HUDEP-2 (cell line): ENCODE data around the gene TNRC6C.

Experiments
- DNase-seq, 76 experiments: peaks; one replicate each; lab custom pipeline; 2025; ENCODE audit not compliant: unreplicated experiment in 76 of 76; lab: John Stamatoyannopoulos, UW

Gene TNRC6C

DNA sequence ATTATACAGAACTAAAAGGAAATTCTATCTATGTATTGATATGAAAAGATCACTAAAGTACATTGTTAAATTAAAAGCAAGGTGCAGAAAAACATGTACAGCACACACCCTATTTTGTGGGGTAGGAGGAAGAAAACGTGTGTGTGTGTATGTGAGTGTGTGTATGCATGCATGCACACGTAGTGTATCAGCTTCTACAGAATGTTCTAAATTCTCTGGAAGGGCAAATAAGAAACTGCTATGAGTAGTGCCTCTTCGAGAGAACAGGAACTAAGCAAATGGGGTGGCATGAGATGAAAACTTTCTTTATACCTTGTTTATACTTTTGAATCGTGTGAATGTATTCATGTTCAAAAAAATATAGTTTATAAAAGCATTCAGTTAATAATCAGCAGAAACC, 111.2 kb downstream of the TNRC6C start:
- DNase-seq: no peak

DNA sequence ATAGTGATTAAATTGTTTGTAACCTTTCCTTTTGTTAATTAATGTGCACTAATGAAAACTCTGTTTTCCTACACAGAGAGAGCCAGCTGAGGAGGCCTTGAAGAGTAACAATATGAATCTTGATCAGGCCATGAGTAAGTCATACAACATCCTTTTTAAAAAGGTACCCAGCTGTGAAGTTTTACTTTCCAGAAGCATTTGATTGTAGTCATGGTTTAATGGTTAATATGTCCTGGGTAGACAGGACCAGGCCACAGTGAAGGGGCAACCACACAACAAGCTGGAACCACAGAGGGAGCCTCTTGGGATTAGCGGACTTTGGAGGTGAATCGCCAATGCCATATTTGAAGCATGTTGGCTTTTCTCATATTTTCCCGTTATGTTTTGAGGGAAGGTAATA, 114.5 kb downstream of the TNRC6C start:
- DNase-seq: no peak

DNA sequence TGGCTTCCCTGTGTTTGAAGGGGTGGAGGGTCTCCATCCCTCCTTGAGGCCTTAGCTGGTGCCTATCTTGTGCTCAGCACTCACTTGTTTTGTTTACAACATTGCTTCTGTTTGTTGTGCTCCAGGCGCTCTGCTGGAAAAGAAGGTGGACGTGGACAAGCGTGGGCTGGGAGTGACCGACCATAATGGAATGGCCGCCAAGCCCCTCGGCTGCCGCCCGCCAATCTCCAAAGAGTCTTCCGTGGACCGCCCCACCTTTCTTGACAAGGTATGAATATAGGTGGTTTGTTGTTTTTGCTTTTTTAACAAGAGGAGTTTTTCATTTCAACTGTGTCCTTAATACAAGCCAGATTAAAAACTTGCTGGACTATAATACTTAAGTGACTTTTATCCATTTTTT, 116.5 kb downstream of the TNRC6C start:
- DNase-seq: no peak

DNA sequence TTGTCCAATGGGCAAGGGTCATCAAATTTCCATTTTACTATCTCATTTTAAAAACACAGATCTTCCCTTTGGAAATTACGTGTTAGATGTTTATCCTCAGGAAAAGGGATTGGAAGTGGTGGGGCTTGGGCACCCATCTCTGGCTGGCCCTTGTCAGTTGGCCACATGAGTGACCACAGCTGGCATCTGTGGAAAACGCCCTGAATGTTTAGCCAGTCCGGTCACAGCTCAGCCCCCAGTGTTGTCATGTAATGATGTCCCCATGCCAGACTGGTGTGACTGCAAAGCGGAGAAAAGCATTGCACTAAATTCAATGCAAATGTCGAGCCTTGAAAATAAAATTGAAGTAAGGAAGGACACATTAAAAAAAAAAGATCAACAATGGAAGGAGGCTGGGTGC, 117.0 kb downstream of the TNRC6C start:
- no peak for DNase-seq

DNA sequence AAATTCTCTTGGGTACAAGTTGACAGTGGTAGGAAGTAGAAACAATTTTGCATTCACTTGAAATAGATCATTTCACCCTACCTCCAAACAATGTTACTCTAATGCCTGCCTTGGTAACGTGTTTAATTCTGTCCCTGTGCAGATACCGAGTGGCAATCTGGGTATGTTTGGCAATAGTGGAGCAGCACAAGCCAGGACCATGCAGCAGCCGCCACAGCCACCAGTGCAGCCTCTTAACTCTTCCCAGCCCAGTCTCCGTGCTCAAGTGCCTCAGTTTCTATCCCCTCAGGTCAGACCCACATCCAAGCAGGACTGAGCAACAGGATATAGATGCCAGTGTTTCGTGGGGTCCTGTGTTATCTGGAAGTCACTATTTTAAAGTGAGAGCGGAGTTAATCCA, 120.8 kb downstream of the TNRC6C start:
- no peak for DNase-seq

DNA sequence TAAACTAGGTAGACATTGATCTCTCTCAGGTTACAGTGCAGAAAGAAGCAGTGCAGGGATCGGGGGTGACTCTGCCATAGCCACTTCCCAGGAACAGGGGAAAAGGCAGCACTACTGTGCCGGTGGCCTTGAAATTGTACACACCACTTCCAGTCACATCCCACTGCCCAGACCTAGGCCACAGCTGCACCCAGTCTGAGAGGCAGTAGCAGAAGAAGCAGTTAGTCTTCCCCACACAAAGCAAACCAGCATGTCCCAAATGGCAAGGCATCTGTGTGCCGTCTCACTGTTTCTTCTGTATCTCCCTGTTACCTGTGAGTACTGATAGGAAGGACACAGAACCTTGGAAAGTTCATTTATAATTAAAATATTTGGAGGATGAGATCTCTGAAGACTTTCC, 123.0 kb downstream of the TNRC6C start:
- DNase-seq: peak in 7 of 76 experiments; percentile 2 to 21 (median 6)

DNA sequence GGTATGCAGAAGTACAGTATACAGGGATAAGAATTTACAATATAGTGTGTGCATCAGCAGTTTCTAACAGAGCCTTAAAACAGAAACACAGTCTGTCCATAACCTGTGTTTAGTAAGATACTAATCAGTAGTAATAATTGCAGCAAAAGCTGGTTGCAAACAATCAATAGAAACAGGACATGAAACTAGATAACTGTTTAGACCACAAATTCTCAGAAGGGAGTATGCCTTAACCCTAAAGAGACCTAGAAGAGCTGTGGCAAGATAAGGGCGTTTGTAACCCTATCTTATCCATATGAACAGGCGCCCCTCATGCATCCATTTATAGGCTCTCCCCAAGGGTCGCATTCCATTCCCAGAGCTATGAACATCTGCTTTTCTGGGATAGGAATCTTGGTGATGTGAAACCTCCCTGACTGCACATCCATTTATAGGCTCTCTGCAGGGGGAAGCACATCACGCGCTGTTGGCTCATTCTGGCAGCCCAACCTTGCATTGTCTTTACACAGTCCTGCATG, 123.9 kb downstream of the TNRC6C start:
- peak in 68 of 76 experiments; percentile 13 to 88 (median 52) for DNase-seq

DNA sequence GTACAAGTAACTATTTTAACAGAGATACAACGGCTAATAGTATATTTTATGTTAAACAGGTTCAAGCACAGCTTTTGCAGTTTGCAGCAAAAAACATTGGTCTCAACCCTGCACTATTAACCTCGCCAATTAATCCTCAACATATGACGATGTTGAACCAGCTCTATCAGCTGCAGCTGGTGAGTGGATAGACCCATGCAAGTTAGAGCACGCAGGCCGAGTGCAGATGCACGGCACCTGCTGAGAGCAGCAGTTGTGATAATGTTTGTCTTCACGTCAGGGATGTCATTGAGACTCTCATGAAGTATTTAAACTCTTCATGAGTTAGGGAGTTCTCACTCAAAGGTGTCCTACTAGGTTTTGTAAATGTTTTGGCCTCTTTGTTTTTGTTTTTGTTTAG, 124.5 kb downstream of the TNRC6C start:
- no peak for DNase-seq

DNA sequence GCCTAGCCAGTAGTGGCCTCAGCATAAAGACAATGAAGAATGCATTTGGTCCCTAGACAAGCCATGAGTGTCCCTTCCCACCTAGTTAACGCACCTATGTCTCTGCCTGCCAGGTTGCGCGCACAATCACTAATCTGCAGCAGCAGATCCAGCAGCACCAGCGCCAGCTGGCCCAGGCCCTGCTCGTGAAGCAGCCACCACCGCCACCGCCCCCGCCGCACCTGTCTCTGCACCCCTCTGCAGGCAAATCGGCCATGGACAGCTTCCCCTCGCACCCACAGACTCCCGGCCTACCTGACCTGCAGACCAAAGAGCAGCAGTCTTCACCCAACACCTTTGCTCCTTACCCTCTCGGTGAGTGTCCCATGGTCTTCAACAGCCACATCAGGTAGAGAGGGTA, 128.2 kb downstream of the TNRC6C start:
- no peak for DNase-seq

DNA sequence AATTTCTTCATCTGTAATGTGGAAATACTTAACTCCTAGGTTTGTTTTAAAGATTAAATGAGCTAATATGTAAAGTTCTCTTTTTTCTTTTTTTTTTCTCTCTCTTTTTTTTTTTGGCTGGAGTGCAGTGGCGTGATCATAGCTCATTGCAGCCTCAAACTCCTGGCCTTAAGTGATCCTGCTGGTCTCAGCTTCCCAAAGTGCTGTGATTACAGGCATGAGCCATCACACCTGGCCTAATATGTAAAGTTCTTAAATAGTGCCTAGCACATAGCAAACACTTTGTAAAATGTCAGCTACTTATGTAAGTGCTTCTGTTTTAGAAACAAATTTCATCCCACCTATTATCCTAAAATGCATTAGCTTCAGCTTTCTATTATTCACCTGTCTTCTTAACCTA, 130.0 kb downstream of the TNRC6C start:
- DNase-seq: no peak

DNA sequence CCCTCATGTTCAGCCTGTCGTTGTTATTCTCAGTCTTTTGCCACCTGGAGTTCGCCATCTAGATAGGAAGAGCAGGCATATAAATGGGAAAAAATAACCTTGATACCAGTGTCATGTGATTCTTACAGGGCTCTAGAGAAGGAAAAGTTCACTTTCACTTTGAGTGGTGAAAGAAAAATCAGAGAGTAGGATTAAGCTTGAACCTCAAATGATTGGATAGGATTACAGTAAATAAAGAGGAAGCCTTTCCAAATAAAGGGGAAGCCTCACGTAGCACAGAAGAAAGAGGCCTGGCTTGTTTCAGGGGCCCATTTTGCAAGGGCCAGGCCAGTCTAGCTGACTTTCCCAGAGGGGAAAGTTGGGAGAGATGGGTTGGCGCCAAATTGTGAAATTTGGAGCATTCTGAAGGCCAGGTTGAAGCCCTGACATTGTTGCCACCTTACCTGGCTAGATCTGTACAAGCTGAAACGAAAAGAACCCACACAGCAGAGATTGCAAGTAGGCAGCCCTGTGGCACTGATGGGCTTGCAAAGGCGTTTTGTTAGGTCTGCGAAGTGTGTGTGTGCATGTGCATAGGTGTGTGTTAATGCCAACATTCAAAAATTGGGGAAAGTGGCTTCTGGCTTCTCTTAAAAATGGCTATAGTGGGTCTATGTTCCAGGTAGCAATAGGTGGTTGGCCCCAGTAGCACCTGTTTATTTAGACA, 131.2 kb downstream of the TNRC6C start:
- no peak for DNase-seq

DNA sequence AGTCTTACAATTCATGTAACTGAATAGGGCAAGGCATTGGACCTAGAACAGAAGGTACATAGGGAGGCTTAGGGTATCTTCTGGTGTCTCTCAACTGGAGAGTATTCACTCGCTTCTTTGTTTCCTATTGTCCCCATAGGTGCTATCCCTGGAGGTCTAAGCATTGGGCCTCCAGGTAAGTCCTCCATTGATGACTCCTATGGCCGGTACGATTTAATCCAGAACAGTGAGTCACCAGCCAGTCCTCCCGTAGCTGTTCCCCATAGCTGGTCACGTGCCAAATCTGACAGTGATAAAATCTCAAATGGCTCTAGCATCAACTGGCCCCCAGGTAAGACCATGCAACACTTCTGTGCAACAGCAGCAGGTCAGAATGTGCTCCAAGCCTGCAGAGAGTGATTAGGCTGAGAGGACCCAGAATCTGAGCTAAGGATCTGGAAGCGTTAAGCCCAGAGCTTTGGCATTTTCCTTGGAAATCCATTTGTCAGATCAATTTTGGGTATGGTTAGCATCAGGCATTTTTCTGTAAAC, 134.4 kb downstream of the TNRC6C start:
- DNase-seq: peak in 1 of 76 experiments; percentile 14

DNA sequence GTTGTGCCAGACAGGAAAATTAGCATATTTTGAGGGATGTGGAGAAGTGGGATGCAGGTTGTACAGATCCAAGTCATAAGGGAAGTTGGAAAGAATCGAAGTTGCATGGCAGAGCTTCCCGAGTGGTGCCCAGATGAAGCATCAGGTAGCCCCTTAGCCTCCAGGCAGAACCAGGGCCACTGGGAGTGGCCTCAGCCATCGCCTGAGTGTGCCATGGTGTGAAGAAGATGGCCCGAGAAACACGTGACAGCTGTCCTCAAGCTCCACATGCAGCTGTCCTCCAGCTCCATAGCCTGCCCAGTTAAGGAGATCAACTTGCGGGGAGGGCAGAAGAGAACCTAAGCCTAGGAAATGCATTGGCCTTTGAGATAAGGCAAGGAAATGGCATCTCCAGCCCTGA, 136.5 kb downstream of the TNRC6C start:
- DNase-seq: no peak

DNA sequence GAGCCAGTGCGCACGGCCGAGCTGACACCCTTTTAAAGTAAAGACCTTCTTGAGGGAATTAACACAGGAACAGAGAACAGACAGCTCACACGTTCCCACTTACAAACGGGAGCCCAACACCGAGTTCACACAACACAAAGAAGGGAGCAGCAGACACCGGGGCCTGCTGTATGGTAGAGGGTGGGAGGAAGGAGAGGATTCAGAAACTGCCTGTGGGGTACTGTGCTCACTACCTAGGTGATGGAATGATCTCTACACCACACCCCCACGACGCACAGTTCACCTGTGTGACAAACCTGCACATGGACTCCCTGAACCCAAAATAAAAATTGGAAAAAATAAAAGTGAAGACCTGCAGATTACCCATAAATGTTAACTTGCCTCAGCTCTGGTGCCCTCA, 137.6 kb downstream of the TNRC6C start:
- no peak for DNase-seq

DNA sequence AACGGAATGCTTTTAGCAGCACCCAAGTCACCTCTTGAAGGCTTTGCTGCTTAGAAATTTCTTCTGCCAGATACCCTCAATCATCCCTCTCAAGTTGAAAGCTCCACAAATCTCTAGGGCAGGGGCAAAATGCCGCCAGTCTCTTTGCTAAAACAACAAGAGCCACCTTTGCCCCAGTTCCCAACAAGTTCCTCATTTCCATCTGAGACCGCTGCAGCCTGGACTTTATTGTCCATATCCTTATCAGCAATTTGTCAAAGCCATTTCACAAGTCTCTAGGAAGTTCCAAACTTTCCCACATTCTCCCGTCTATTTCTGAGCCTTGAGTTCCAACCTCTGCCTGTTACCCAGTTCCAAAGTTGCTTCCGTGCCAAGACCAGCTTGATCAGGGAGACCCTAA, 142.6 kb downstream of the TNRC6C start:
- DNase-seq: no peak

DNA sequence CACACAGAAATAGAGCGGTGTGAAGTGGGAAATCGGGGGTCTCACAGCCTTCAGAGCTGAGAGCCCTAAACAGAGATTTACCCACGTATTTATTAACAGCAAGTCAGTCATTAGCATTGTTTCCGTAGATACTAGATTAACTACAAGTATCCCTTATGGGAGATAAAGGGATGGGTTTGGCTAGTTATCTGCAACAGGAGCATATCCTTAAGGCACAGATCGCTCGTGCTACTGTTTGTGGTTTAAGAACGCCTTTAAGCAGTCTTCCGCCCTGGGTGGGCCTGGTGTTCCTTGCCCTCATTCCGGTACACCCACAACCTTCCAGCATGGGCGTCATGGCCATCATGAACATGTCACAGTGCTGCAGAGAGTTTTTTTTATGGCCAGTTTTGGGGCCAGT, 143.0 kb downstream of the TNRC6C start:
- no peak for DNase-seq

DNA sequence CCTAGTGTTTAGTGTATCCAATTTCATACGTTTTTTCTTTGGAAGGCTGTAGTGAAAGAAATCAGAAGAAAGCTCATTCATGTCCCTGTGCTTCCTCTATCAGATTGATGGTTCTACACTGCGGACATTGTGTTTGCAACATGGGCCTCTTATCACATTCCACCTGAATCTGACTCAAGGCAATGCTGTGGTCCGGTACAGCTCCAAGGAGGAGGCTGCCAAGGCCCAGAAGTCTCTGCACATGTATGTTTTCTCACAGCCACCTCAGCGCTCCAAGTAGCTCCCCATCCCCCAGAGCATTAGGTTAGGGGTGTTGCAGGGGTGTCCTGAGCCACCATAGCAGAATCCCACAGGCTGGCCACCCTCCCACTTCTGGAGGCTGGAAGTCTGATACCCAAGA, 144.8 kb downstream of the TNRC6C start:
- DNase-seq: no peak

DNA sequence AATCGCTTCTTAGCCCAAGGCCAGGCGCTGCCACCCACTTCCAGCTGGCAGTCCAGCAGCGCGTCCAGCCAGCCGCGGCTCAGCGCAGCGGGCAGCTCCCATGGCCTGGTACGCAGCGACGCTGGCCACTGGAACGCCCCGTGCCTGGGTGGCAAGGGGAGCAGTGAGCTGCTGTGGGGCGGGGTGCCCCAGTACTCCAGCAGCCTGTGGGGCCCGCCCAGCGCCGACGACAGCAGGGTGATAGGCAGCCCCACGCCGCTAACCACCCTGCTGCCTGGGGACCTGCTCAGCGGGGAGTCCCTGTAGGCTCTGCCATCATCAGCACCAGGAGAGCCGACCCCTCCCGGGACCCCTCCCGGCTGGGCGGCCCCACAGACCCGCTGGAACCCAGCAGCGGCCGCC, 146.0 kb downstream of the TNRC6C start:
- no peak for DNase-seq

DNA sequence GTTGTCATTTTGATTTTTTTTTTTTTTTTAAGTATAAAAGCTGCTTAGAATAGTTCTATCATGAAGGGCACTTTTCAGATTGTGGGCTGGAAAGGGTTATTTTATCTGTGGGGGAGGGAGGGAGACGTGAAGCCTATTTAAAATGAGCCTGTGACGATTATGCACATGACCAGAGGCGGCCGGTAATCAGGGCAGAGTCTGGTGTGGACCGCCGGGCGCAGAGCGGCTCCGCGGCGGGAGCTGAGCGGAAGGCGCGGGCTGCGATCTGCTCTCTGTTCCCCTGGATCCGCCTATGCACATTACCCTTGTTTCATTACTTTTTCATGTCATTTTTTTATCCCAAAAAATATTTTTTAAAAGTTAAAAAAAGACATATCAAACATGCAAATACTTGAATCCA, 146.6 kb downstream of the TNRC6C start:
- no peak for DNase-seq

DNA sequence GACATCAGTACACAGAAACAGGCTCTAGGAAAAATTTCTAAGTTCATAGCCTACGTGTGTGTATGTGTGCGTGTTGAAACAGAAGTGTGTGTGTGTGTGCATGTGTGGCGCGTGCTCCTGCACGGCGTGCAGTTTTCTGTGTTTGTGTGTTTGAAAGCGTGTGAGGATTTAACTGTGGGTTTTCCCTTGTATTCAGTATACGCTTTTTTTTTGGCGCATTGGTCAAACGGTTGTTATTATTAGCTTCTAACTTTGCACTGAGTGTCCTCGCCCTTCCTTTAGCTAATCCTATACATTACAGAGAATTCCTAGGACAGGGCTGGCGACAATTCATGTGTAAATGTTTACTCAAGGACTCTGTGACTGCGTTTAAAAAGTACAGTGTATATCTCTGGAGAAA, 147.0 kb downstream of the TNRC6C start:
- no peak for DNase-seq

DNA sequence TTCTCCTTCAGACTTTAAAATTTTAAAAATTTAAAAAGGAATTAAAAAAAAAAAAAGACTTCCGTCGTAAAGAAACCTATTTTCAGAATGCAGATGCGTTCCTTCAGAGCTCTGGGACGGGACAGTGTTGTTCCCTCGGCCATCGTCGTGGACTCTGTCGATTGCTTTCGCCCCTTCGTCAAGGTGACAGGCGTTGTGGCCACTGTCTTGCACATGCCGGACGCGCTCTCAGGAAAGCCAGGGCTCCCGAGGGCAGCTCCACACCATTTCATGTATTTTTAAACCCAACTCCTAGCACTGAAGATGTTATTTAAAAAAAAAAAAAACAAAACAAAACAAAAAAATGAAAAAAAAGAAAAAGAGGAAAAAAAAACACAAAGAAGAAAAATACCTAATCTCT, 147.7 kb downstream of the TNRC6C start:
- DNase-seq: no peak

DNA sequence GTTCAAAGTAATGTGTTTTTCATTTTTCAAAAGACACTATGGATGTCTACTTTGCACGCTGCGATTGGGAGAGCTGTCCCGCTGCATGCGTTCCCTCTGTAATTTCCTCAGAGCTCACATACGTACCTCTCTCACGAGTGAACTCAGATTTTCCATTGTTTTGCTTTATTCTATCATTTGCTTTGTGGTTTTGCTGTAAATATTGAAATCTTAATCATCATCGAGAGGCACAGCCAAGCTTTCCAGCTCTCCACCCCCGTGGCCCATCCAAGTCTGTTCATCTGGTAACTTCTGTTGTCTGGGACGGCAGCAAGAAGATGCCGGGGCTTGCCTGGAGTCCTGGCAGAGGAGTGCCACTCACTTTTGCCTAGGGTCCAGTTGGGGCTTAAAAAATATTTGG, 149.0 kb downstream of the TNRC6C start:
- DNase-seq: no peak
